Urothelium cell line (cell line): Measurements from ENCODE around the gene ZDHHC24.

Experiments used
- DNase-seq: peaks from one replicate; pipeline ENCODE4 v3.0.0; 2011; ENCODE audit warnings: low spot score, mixed read lengths
- FAIRE-seq: peaks from 2 replicates; lab custom pipeline; 2011; peaks lifted over from hg19 to GRCh38; lab: Jason Lieb, UNC

ZDHHC24 gene

GRCh38 chr11:66567787-66568123, 21.9 kb upstream of the ZDHHC24 start:
- FAIRE-seq = no peak
- DNase-seq = no peak

- FAIRE-seq (no peak), DNase-seq (no peak)
Measured at GRCh38 chr11:66566221-66566620, 20.4 kb upstream of the ZDHHC24 start.

GRCh38 chr11:66564984-66565383, 19.1 kb upstream of the ZDHHC24 start:
- DNase-seq (no peak), FAIRE-seq (no peak)

- no peak for FAIRE-seq
- DNase-seq = no peak
Measured at GRCh38 chr11:66564538-66564937, 18.7 kb upstream of the ZDHHC24 start.

GRCh38 chr11:66563832-66564231, 18.0 kb upstream of the ZDHHC24 start:
- FAIRE-seq (no peak), DNase-seq (no peak)

GRCh38 chr11:66562907-66563583, 17.2 kb upstream of the ZDHHC24 start:
- no peak for DNase-seq
- no peak for FAIRE-seq

- FAIRE-seq (no peak), DNase-seq (no peak)
Measured at GRCh38 chr11:66562275-66562674, 16.4 kb upstream of the ZDHHC24 start.

GRCh38 chr11:66561975-66562248, 16.1 kb upstream of the ZDHHC24 start:
- FAIRE-seq (no peak), DNase-seq (no peak)

GRCh38 chr11:66561178-66561974, 15.5 kb upstream of the ZDHHC24 start:
- FAIRE-seq (no peak), DNase-seq (no peak)

- FAIRE-seq = no peak
- no peak for DNase-seq
Measured at GRCh38 chr11:66559866-66560676, 14.2 kb upstream of the ZDHHC24 start.

GRCh38 chr11:66559142-66559865, 13.5 kb upstream of the ZDHHC24 start:
- DNase-seq = no peak
- FAIRE-seq = no peak

- FAIRE-seq = peak; percentile 30
- DNase-seq = no peak
Measured at GRCh38 chr11:66557733-66558326, 12.0 kb upstream of the ZDHHC24 start.

GRCh38 chr11:66556086-66556485, 10.2 kb upstream of the ZDHHC24 start:
- FAIRE-seq = no peak
- no peak for DNase-seq

GRCh38 chr11:66555416-66555815, 9.6 kb upstream of the ZDHHC24 start:
- DNase-seq (no peak), FAIRE-seq (peak; percentile 82)

GRCh38 chr11:66554602-66555001, 8.8 kb upstream of the ZDHHC24 start:
- FAIRE-seq = no peak

GRCh38 chr11:66550887-66551286, 5.0 kb upstream of the ZDHHC24 start:
- FAIRE-seq (no peak), DNase-seq (no peak)

More at GRCh38 chr11:66554602-66555001, 8.8 kb upstream of the ZDHHC24 start:
- DNase-seq = no peak

GRCh38 chr11:66549696-66550095, 3.8 kb upstream of the ZDHHC24 start:
- FAIRE-seq = no peak

GRCh38 chr11:66548774-66549630, 3.2 kb upstream of the ZDHHC24 start:
- DNase-seq = no peak
- no peak for FAIRE-seq

More at GRCh38 chr11:66549696-66550095, 3.8 kb upstream of the ZDHHC24 start:
- DNase-seq = no peak

- DNase-seq (no peak), FAIRE-seq (no peak)
Measured at GRCh38 chr11:66548041-66548440, 2.2 kb upstream of the ZDHHC24 start.

- DNase-seq (no peak), FAIRE-seq (no peak)
Measured at GRCh38 chr11:66547662-66548009, 1.8 kb upstream of the ZDHHC24 start.
